RWPE2 (cell line): ENCODE data around the gene FHIT.

ENCODE experiments used
- ATAC-seq: fragments of 200-7000 bp; cut with Tn5 transposase; 3 replicates; pipeline ENCODE4 v1.9.1; 2021; ENCODE audit warnings: low read depth
- DNase-seq: peaks from one replicate; pipeline ENCODE4 v3.0.0-alpha.2; 2020; ENCODE audit warnings: low spot score
- H3K27ac ChIP-seq: fragments of 450-650 bp; 2 replicates; pipeline ENCODE4 v1.5.1; 2017; ENCODE audit warnings: mild to moderate bottlenecking; ENCODE audit not compliant: poor library complexity, severe bottlenecking
- H3K27me3 ChIP-seq: fragments of 250-450 bp; sonication (Bioruptor Pico); 2 replicates; pipeline ENCODE4 v1.5.1; 2021; ENCODE audit warnings: mild to moderate bottlenecking, moderate library complexity; ENCODE audit not compliant: insufficient read depth, poor library complexity, severe bottlenecking
- H3K36me3 ChIP-seq: fragments of 250-450 bp; sonication (Bioruptor Pico); 2 replicates; pipeline ENCODE4 v1.5.1; 2020; ENCODE audit warnings: low read depth, mild to moderate bottlenecking, moderate library complexity
- H3K4me1 ChIP-seq: fragments of 250-450 bp; sonication (Bioruptor Pico); 2 replicates; pipeline ENCODE4 v1.5.1; 2021; ENCODE audit warnings: mild to moderate bottlenecking, moderate library complexity; ENCODE audit not compliant: insufficient read depth, poor library complexity, severe bottlenecking
- H3K4me3 ChIP-seq: fragments of 250-450 bp; sonication (Bioruptor Pico); 2 replicates; pipeline ENCODE4 v1.5.1; 2021; ENCODE audit warnings: mild to moderate bottlenecking, moderate library complexity; ENCODE audit not compliant: severe bottlenecking
- H3K9me3 ChIP-seq: fragments of 250-450 bp; sonication (Bioruptor Pico); 2 replicates; pipeline ENCODE4 v1.5.1; 2021; ENCODE audit warnings: mild to moderate bottlenecking, moderate library complexity; ENCODE audit not compliant: severe bottlenecking
- CTCF ChIP-seq: fragments of 450-650 bp; IDR thresholded peaks from one replicate; pipeline ENCODE4 v1.5.1; 2017; ENCODE audit warnings: mild to moderate bottlenecking, moderate library complexity; ENCODE audit not compliant: poor library complexity, severe bottlenecking

The FHIT gene

DNA sequence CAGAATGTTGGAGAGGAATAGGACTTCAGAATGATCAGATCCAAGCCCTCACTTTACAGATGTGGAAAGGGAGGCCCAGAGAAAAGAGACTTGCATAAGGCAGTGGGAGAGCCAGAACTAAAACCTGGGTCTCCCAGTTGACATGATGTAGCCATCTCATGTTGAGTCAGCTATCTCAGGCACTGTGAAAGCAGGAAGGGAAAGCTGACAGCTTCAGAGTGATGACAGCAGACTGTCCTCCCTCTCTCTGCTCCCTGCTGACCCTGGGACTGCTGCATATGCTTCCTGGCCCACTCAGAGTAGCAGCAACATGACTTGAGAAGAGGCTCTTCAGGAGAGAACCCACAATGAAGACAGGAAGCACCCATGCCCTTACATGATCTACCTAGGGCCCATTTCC lies 14.7 kb downstream of the FHIT start:
- DNase-seq, result no peak
- no peak overlapping the region for H3K27ac ChIP-seq

GRCh38 chr3:61233746-61234145 lies 17.5 kb downstream of the FHIT start:
- Histone ChIP-seq H3K27me3 (no peaks in the 10 kb centered on the region), H3K4me1 (no peaks in the 10 kb centered on the region), H3K36me3 (no peaks in the 10 kb centered on the region), H3K9me3 (no peaks in the 10 kb centered on the region), H3K4me3 (no peak overlapping the region), H3K27ac (no peak overlapping the region)
- no peak for TF ChIP-seq CTCF
- ATAC-seq, result no peak
- DNase-seq, result no peak

More for the DNA sequence above, 14.7 kb downstream of the FHIT start:
- no peak overlapping the region for H3K4me3 ChIP-seq
- no peak for ATAC-seq
- TF ChIP-seq CTCF, result no peak
- no peaks in the 10 kb centered on the region for H3K9me3 ChIP-seq
- H3K27me3 ChIP-seq, result no peaks in the 10 kb centered on the region
- H3K36me3 ChIP-seq, result no peaks in the 10 kb centered on the region
- H3K4me1 ChIP-seq, result no peaks in the 10 kb centered on the region

DNA sequence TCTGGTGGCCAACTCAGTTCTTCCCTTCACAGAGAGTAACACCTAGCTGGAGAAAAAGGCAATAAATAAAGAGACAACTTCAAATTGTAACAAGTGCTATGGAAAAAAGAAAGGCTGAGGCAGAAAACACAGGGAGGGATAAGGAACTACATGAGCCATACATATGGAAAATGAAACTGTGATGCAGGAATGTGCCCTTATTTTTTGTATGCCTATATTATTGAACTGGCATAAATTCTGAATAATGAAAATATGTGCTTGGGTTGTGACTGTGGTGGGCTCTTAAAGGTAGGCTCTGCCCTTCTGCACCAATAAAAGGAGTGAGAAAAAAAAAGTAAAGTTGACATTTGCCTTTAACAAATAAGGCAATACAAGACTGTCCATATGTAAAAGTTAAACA lies 19.6 kb downstream of the FHIT start:
- Histone ChIP-seq H3K4me3 (no peak overlapping the region), H3K27me3 (no peaks in the 10 kb centered on the region), H3K36me3 (no peaks in the 10 kb centered on the region), H3K4me1 (no peaks in the 10 kb centered on the region), H3K27ac (no peak overlapping the region), H3K9me3 (no peaks in the 10 kb centered on the region)
- DNase-seq, result no peak
- ATAC-seq, result no peak
- TF ChIP-seq CTCF, result no peak

- DNase-seq (no peak), ATAC-seq (no peak)
- no peak overlapping the region for H3K4me3 ChIP-seq
- no peaks in the 10 kb centered on the region for H3K9me3 ChIP-seq
- H3K4me1 ChIP-seq, result no peaks in the 10 kb centered on the region
- TF ChIP-seq CTCF, result no peak
- no peaks in the 10 kb centered on the region for H3K27me3 ChIP-seq
- H3K36me3 ChIP-seq, result no peaks in the 10 kb centered on the region
- H3K27ac ChIP-seq, result no peak overlapping the region
Measured at GRCh38 chr3:61227799-61228198, 23.5 kb downstream of the FHIT start.

DNA sequence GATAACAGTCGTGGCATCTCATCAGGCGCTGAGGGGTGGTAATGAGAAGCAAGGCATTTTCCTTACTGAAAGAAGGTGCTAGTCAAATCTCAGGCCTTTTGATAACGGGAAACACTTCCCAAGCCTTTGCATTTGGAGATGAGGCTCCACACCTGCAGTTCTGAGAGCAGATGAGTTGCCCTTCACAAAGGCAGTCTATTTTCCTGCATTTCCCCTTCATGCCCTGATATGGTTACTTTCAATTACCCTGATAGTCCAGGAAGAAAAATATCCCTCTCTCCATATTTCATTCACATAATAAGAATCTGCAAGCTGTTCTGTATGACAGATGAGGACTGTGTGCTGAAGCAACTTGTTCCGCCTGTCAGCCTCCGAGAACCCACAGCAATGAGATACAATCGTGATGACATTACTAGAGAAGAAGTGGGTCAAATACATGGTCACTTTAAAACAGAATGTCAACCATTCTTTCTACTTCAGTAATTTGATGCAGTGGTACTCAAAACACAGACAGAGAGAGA lies 25.0 kb downstream of the FHIT start:
- Histone ChIP-seq H3K36me3 (no peaks in the 10 kb centered on the region), H3K4me3 (no peak overlapping the region), H3K4me1 (no peaks in the 10 kb centered on the region), H3K9me3 (no peaks in the 10 kb centered on the region), H3K27me3 (no peaks in the 10 kb centered on the region), H3K27ac (no peak overlapping the region)
- no peak for DNase-seq
- no peak for ATAC-seq
- TF ChIP-seq CTCF, result no peak
